H1 (cell line): ENCODE measurements around the gene CPNE4. TPM values are rescaled to one million over a fixed set of nuclear protein-coding genes. Genes with fewer than 3 reads are reported as not detected.

ENCODE experiments used
- CTCF ChIA-PET: fragments of 300-600 bp; sonication (Branson Sonifier 250); formaldehyde crosslinking; loops from one replicate; lab custom pipeline; 2021; ENCODE audit not compliant: partially characterized antibody; lab: Charles Lee
- POLR2A ChIA-PET: fragments of 300-600 bp; sonication (Branson Sonifier 250); formaldehyde crosslinking; loops from one replicate; lab custom pipeline; 2021; ENCODE audit warnings: inconsistent platforms; ENCODE audit not compliant: partially characterized antibody; lab: Charles Lee
- DNase-seq, 2 experiments: peaks; one replicate each; pipeline versions ENCODE4 v3.0.0 to v3.0.0-alpha.2; 2010 to 2022; ENCODE audit warnings: low spot score in 2 of 2, low read depth in 1 of 2, mixed read lengths in 1 of 2
- FAIRE-seq: peaks from 2 replicates; lab custom pipeline; 2011; peaks lifted over from hg19 to GRCh38; lab: Jason Lieb, UNC
- H2AFZ ChIP-seq: 2 replicates; pipeline ENCODE4 v1.8.1; 2012; ENCODE audit warnings: low read length, inconsistent platforms
- H2AK5ac ChIP-seq: 2 replicates; pipeline ENCODE4 v1.6.1; 2013; ENCODE audit warnings: low read depth, low read length
- H2BK120ac ChIP-seq: replicated peaks from 2 replicates; pipeline ENCODE3; 2013; ENCODE audit warnings: low read depth, low read length, inconsistent platforms
- H2BK12ac ChIP-seq: 2 replicates; pipeline ENCODE4 v1.6.1; 2013; ENCODE audit warnings: low read depth, low read length
- H2BK15ac ChIP-seq: 2 replicates; pipeline ENCODE4 v1.6.1; 2013; ENCODE audit warnings: low read length
- H2BK20ac ChIP-seq: 2 replicates; pipeline ENCODE4 v1.6.1; 2013; ENCODE audit warnings: low read length
- H2BK5ac ChIP-seq: 2 replicates; pipeline ENCODE4 v1.6.1; 2013; ENCODE audit warnings: low read depth, low read length
- H3K14ac ChIP-seq: 2 replicates; pipeline ENCODE4 v1.6.1; 2013; ENCODE audit warnings: inconsistent platforms; ENCODE audit not compliant: insufficient read length
- H3K18ac ChIP-seq: 2 replicates; pipeline ENCODE4 v1.6.1; 2013; ENCODE audit warnings: low read length; ENCODE audit errors: extremely low read depth
- H3K23ac ChIP-seq: 2 replicates; pipeline ENCODE4 v1.6.1; 2013; ENCODE audit warnings: inconsistent platforms; ENCODE audit not compliant: insufficient read length
- H3K23me2 ChIP-seq: 2 replicates; pipeline ENCODE4 v1.6.1; 2013; ENCODE audit warnings: low read depth, low read length
- H3K27ac ChIP-seq: 2 replicates; pipeline ENCODE4 v1.6.1; 2011; ENCODE audit warnings: low read depth, low read length, inconsistent platforms
- H3K27me3 ChIP-seq, 4 experiments: replicated peaks in 1 of 4; 1 replicate in 1 of 4; 2 replicates in 3 of 4; pipeline versions ENCODE4 v1.6.1 to v1.8.1; 2011 to 2013; ENCODE audit warnings: low read length in 3 of 4, mild to moderate bottlenecking in 3 of 4, inconsistent platforms in 2 of 4, mixed read lengths in 2 of 4, moderate library complexity in 1 of 4; ENCODE audit not compliant: control insufficient read depth in 3 of 4, insufficient read depth in 3 of 4; ENCODE audit errors: extremely low read depth in 1 of 4
- H3K36me3 ChIP-seq, 4 experiments: 2 replicates each; pipeline versions ENCODE4 v1.6.1 to v1.8.1; 2011 to 2013; ENCODE audit warnings: mild to moderate bottlenecking in 4 of 4, low read length in 3 of 4, moderate library complexity in 2 of 4, control low read depth in 1 of 4, inconsistent platforms in 1 of 4; ENCODE audit not compliant: insufficient read depth in 4 of 4, control insufficient read depth in 2 of 4
- H3K4ac ChIP-seq: replicated peaks from 2 replicates; pipeline ENCODE3; 2013; ENCODE audit warnings: low read length, low read depth, mixed read lengths, inconsistent platforms; ENCODE audit not compliant: insufficient read length
- H3K4me1 ChIP-seq, 4 experiments: replicated peaks in 1 of 4; 1 replicate in 1 of 4; 2 replicates in 3 of 4; pipeline versions ENCODE4 v1.6.1 to v1.8.1; 2011 to 2013; ENCODE audit warnings: low read length in 3 of 4, inconsistent platforms in 2 of 4, mixed read lengths in 1 of 4; ENCODE audit not compliant: insufficient read depth in 4 of 4, control insufficient read depth in 3 of 4
- H3K4me2 ChIP-seq, 2 experiments: 2 replicates each; pipeline versions ENCODE4 v1.6.1 to v1.8.1; 2011 to 2013; ENCODE audit warnings: low read depth in 2 of 2, low read length in 2 of 2, control low read depth in 1 of 2, inconsistent platforms in 1 of 2, mild to moderate bottlenecking in 1 of 2; ENCODE audit not compliant: insufficient read depth in 1 of 2
- H3K4me3 ChIP-seq, 4 experiments: fragments of 200-600, 300-600 bp in 1 of 4; sonication (generic), shearing (Covaris generic), sonication (Bioruptor Twin) in 1 of 4; 2 replicates each; pipeline versions ENCODE4 v1.5.1 to v1.8.1; 2011 to 2016; ENCODE audit warnings: low read length in 4 of 4, low read depth in 3 of 4, control low read depth in 2 of 4, inconsistent platforms in 2 of 4, mild to moderate bottlenecking in 2 of 4, mixed read lengths in 1 of 4, moderate library complexity in 1 of 4; ENCODE audit not compliant: insufficient read depth in 2 of 4; ENCODE audit errors: extremely low read depth in 1 of 4
- H3K56ac ChIP-seq: replicated peaks from 2 replicates; pipeline ENCODE3; 2013; ENCODE audit warnings: low read depth, mild to moderate bottlenecking, mixed read lengths, low read length, inconsistent platforms; ENCODE audit not compliant: insufficient read length
- H3K79me1 ChIP-seq: 2 replicates; pipeline ENCODE4 v1.6.1; 2013; ENCODE audit warnings: low read depth, low read length, control low read depth
- H3K79me2 ChIP-seq, 2 experiments: 2 replicates each; pipeline versions ENCODE4 v1.6.1 to v1.8.1; 2012 to 2013; ENCODE audit warnings: low read length in 2 of 2, mild to moderate bottlenecking in 2 of 2, inconsistent platforms in 1 of 2; ENCODE audit not compliant: insufficient read depth in 2 of 2, control insufficient read depth in 1 of 2
- H3K9ac ChIP-seq, 4 experiments: replicated peaks in 1 of 4; 1 replicate in 1 of 4; 2 replicates in 3 of 4; pipeline versions ENCODE4 v1.6.1 to v1.8.1; 2011 to 2013; ENCODE audit warnings: low read depth in 3 of 4, low read length in 3 of 4, control low read depth in 2 of 4, mild to moderate bottlenecking in 2 of 4, moderate library complexity in 2 of 4, inconsistent platforms in 1 of 4; ENCODE audit errors: extremely low read depth in 1 of 4
- H3K9me3 ChIP-seq, 2 experiments: 2 replicates each; pipeline versions ENCODE4 v1.6.1 to v1.8.1; 2012 to 2013; ENCODE audit warnings: mild to moderate bottlenecking in 2 of 2, moderate library complexity in 2 of 2, control low read depth in 1 of 2, inconsistent platforms in 1 of 2, low read depth in 1 of 2, low read length in 1 of 2, mixed read lengths in 1 of 2; ENCODE audit not compliant: insufficient read depth in 2 of 2
- H4K20me1 ChIP-seq, 2 experiments: replicated peaks in 1 of 2; 2 replicates each; pipeline versions ENCODE3 to v1.8.1; 2011 to 2013; ENCODE audit warnings: inconsistent platforms in 2 of 2, low read length in 2 of 2, mild to moderate bottlenecking in 1 of 2; ENCODE audit not compliant: insufficient read depth in 2 of 2, control insufficient read depth in 1 of 2
- H4K5ac ChIP-seq: 2 replicates; pipeline ENCODE4 v1.6.1; 2013; ENCODE audit warnings: low read length, low read depth, mixed read lengths, inconsistent platforms; ENCODE audit not compliant: insufficient read length
- H4K8ac ChIP-seq: 2 replicates; pipeline ENCODE4 v1.8.0; 2013; ENCODE audit warnings: mild to moderate bottlenecking, moderate library complexity, low read length, inconsistent platforms; ENCODE audit not compliant: insufficient read depth; ENCODE audit errors: extremely low read depth
- H4K91ac ChIP-seq: replicated peaks from 2 replicates; pipeline ENCODE3; 2013; ENCODE audit warnings: low read length, mixed read lengths, inconsistent platforms; ENCODE audit not compliant: insufficient read length
- MAFK ChIP-seq: IDR thresholded peaks from 2 replicates; pipeline ENCODE4 v1.6.1; 2012; ENCODE audit warnings: low read depth, mild to moderate bottlenecking, improper control_type of control experiment, low read length
- SAP30 ChIP-seq: fragments of 300-600 bp; sonication (generic); IDR thresholded peaks from 2 replicates; pipeline ENCODE4 v1.7.1; 2012; ENCODE audit warnings: low read length, moderate library complexity, mild to moderate bottlenecking, inconsistent platforms; ENCODE audit not compliant: insufficient read depth, insufficient replicate concordance
- SIN3A ChIP-seq, 2 experiments: IDR thresholded peaks in 1 of 2; conservative IDR thresholded peaks in 1 of 2; 2 replicates each; pipeline ENCODE4 v1.6.1; 2011 to 2012; ENCODE audit warnings: low read length in 2 of 2, improper control_type of control experiment in 1 of 2, low read depth in 1 of 2, mild to moderate bottlenecking in 1 of 2
- SP1 ChIP-seq: IDR thresholded peaks from 2 replicates; pipeline ENCODE4 v1.6.1; 2011; ENCODE audit warnings: low read depth, low read length
- TAF1 ChIP-seq: IDR thresholded peaks from 2 replicates; pipeline ENCODE4 v1.6.1; 2011; ENCODE audit warnings: mild to moderate bottlenecking, low read depth, low read length
- WGBS, 2 experiments: shearing (Covaris generic) in 1 of 2; methylation state at CpG; one replicate each; pipeline versions ENCODE4 v1.1.6 to v1.1.7; 2013 to 2015; ENCODE audit warnings: low lambda C conversion rate in 2 of 2, mixed read lengths in 2 of 2, inconsistent platforms in 1 of 2, low coverage in 1 of 2, missing lambda C conversion rate in 1 of 2; ENCODE audit not compliant: insufficient replicate concordance in 2 of 2, insufficient coverage in 1 of 2, insufficient read length in 1 of 2; ENCODE audit errors: extremely low coverage in 1 of 2, missing lambda C conversion rate in 1 of 2; 5-methylcytosine and 5-hydroxymethylcytosine counted together
- polyA plus RNA-seq, 7 experiments: library from polyadenylated mRNA; depleted of rRNA in 3 of 7; stranded (reverse) in 5 of 7; unstranded in 2 of 7; fragments of >200 nt in 5 of 7; fragments of 200-250 nt in 2 of 7; gene quantifications; 1 replicate in 5 of 7; 2 replicates in 1 of 7; 4 replicates in 1 of 7; pipeline versions ENCODE4 v1.2.1 to v1.2.3, GENCODE V29; 2011 to 2013; ENCODE audit warnings: missing spikeins in 2 of 7, mixed read lengths in 2 of 7
- total RNA-seq: library from RNA; stranded (reverse); fragmentation: NEBNext Ultra II Directional; extraction: Animal tissue kit (Norgen Biotek cat#: 25700); gene quantifications from 2 replicates; pipeline ENCODE4 v1.2.1, GENCODE V29; 2021

CPNE4 gene
- total and polyA plus RNA-seq, 2 of the 8 experiments (the other 6 are each of a cell fraction or from before 2014, with no cell fraction given) = 0.82 to 3.8 TPM

DNA sequence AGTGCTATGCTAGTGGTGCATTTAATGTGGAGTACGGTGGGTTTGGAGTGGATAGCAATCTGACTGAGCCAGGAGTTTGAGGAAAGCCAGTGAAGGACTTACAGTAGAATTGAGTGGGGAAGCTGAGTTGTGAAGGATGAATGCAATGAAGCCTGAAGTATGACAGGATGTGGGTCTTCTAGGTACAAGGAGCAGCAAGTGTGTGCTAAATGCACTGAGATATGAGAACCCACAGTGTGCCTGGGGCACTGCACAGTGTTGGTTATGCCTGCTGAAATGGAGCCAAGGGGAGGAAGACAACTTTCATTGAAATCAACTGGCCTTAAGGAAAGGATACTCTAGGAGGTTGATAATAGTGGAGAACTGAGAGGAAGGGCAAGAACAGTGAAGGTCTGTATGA, 426.5 kb downstream of the CPNE4 start:
- Histone ChIP-seq H3K79me2 (no peaks in the 10 kb centered on the region), H3K14ac (no peak overlapping the region), H4K91ac (no peak overlapping the region), H3K27ac (no peak overlapping the region), H2AK5ac (no peak overlapping the region), H2BK15ac (no peak overlapping the region), H3K23ac (no peak overlapping the region), H3K56ac (no peak overlapping the region), H3K36me3 (no peaks in the 10 kb centered on the region), H2BK12ac (no peak overlapping the region), H4K20me1 (no peaks in the 10 kb centered on the region), H3K4me2 (no peak overlapping the region), H2AFZ (no peak overlapping the region), H3K79me1 (no peaks in the 10 kb centered on the region), H3K23me2 (no peaks in the 10 kb centered on the region), H3K4me3 (no peak overlapping the region), H4K8ac (no peak overlapping the region), H2BK120ac (no peak overlapping the region), H2BK20ac (no peak overlapping the region), H3K4ac (no peak overlapping the region), H3K18ac (no peak overlapping the region), H2BK5ac (no peak overlapping the region), H3K9ac (no peak overlapping the region), H3K4me1 (no peaks in the 10 kb centered on the region), H3K27me3 (no peaks in the 10 kb centered on the region), H3K9me3 (no peaks in the 10 kb centered on the region), H4K5ac (no peak overlapping the region)
- DNase-seq (no peak), FAIRE-seq (no peak)
- POLR2A ChIA-PET = no interaction called here
- CTCF ChIA-PET = no interaction called here
- no peak for TF ChIP-seq SAP30
- TF ChIP-seq SIN3A (conservative IDR thresholded peaks at IDR 0.05 in 1 of 2, IDR thresholded peaks at IDR 0.05 in 1 of 2; ENCODE audit: low read depth in 1 of 2, low read length in 2 of 2) = no peak
- TF ChIP-seq TAF1 = no peak
- TF ChIP-seq SP1 = no peak
- no peak for TF ChIP-seq MAFK
- 81% methylated on average over 1 of the region's 1 CpG; no CpG with 5 or more reads in 1 of the 2 experiments for WGBS, 2 experiments
